CD1c-positive myeloid dendritic cell (primary cell): ENCODE results near the gene TMEM178A.
"Not testable (repeated sequence)": the region's sequence is repeated elsewhere in the genome, so short reads cannot be mapped to it uniquely, and the experiment has no call there.

Source experiments
- DNase-seq: peaks from one replicate; pipeline ENCODE4 v3.0.0-alpha.2; 2016; ENCODE audit errors: extremely low spot score

TMEM178A gene

DNA sequence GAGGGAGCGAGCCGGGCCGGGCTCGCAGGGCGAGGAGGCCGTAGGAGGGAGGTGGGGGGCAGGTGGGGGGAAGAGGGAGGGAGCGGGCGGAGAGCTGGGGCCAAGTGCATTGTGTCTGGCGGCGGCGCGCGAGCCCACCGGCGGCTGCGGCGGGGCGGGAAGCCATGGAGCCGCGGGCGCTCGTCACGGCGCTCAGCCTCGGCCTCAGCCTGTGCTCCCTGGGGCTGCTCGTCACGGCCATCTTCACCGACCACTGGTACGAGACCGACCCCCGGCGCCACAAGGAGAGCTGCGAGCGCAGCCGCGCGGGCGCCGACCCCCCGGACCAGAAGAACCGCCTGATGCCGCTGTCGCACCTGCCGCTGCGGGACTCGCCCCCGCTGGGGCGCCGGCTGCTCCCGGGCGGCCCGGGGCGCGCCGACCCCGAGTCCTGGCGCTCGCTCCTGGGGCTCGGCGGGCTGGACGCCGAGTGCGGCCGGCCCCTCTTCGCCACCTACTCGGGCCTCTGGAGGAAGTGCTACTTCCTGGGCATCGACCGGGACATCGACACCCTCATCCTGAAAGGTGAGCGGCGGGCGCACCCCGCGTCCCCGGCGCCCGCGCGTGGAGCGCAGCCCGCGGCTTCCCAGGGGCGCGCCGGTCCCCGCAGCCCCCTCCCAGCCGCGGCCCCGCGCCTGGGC, at the start of gene TMEM178A:
TSS of gene TMEM178A (plus strand) at position 107 of the 680 bp plus-strand sequence. CDS start at position 165, 58 bp downstream.
- no peak for DNase-seq

DNA sequence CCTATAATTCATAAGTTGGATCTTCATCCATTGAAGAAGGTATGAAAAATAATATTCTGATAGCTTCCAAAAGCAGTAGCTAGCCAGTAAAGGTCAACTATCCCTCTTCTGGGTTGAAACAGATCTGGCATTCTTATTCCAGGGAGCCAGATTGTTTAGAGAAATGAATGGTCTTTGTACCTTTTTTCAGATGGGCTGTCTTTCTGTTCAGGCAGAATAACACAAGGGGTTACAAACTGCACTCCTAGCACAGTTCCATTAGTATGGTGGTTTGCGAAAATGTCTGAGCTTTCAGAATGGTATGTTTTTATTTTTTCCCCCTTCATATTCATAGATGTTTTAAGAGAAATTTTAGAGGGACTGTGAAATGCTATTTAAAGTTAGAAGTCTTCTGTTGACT, 47.5 kb upstream of the TMEM178A start:
- DNase-seq: no peak

DNA sequence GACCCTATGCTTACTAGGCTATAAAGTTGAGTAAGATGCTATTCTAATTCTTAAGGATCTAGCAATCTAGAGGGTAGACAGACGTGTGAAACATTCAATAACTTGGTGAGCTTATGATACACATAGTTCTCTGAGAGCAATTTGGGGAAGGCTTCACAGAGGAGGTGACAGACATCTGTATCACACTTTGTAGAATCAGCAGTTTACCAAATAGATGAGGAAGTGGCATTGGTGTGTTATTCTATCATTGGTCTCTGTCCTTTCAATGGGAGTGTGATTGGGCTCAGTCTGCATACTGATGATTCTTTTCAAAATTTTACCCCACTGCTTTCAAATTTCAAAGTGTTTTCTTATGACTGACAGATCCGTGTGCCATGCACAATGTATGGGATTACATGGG, 47.0 kb upstream of the TMEM178A start:
- peak; percentile 12 for DNase-seq

DNA sequence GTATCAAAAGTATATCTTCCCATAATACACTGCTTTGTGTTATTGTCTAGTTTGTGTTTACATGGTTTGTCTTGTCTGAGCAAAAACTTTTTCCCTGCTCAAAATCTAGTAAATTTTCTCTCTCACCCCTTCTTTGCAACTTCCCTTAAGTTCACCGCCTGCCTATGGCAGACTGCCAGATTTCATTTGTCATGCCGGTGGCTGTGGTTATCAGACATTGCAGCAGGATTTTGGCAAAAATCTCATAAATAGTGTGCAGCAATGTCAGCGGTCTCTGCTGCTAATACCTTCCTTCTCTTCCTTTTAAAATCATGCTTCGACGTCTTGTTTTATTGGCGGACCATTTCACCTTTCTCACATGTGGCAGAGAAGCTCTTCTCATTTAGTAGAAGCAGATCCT, 45.6 kb upstream of the TMEM178A start:
- peak; percentile 76 for DNase-seq

DNA sequence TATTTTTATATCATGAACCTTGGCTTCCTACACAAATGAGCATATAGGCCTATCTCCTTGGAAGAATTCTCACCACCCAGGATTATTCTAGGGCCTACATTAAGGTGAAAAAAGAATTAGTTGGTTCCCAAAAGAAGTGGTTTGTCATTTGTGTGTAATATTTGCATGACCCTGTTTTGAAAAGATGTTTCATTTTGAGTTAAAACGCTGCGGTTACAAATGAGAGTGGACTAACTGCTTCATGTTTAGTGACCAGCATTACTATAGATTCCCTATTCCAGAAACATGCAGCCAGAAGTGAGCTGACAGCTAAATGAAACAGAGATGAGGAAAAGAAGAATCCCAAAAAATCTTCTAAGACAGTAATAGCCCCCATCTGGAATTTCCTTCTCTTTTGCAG, 44.1 kb upstream of the TMEM178A start:
- no peak for DNase-seq

DNA sequence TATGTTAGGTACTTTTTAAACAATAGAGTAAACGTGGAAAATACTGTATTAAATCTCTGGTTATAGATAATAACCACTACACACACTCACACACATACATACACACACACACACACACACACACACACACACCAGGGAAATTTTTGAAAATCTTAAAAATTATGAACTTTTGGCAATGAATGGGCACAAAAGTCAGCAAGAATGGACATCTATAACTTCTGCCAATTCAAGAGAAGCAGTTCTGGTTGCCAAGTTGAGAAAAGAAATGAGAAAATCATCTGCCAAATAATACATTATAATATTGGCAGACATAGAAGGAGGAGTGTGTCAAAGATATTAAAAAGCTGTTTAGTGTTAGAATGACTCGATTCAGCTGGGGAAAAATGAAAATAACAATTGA, 42.9 kb upstream of the TMEM178A start:
- no peak for DNase-seq

DNA sequence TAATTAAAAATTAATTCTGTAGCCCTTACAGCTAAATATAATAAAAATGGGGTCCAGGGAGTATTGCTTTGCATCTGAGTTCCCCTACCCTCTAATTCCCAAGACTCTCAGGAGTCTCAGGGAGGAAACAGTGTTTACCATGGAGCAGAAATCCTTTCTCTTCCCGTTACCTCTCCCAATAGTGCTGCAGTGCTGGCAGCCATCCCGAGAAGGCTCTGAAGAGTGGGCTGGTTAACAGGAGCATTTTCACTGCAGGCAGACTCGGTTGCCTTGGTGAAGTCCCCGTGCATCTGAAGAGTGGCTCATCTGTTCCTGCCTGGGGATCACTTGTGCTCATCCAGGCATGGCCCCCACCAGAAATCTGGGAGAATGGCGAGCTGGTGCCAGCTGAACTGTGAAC, 41.8 kb upstream of the TMEM178A start:
- DNase-seq: no peak

DNA sequence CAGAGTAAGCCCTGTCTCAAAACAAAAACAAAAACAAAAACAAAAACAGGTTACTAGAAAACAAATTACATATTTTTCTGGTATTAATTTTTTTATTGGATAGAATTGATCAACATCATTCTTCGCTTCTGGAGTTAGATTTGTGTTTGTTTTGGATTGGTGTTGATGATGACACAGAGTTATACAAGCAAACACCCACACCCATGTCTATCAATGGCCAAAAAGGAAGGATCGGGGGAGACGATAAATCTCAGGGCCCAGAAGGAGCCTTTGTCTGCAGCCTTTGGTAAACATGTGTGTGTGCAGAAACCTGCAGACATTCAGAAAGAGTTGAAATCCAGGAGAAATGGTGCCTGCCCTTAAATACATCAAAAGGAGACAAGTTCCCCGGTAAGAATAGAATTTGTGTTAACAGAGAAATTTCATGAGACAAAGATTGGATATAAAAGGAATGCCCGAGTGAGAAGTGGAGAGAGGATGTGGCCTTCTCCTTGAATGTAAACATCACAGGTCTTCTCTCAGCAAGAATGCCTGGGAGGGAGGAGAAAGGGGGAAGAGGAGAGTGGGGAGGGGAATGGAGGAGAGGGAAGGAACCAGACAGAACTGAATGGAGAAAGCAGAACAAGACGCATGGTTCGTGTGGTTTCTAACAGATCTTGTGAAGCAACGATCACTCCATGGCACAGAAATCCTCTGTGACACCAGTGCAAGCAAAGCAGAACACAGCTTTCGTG, 40.4 kb upstream of the TMEM178A start:
- DNase-seq: peak; percentile 17

DNA sequence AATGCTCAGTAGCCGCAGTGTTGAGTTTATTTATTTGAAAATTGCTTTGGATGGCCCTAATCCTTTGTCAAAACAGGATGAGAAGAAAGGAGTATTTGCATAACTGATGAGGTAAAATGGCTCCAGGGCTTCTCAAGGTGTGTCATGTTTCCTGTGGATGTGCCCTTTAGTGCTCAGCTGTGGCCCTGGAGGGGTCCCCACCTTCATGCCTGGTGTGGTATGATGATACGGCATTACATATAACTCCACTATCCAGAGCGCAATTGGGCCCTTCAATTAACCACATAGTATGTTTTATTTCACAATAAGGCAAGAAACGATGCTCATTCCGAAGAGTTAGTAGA, 39.8 kb upstream of the TMEM178A start:
- no peak for DNase-seq

DNA sequence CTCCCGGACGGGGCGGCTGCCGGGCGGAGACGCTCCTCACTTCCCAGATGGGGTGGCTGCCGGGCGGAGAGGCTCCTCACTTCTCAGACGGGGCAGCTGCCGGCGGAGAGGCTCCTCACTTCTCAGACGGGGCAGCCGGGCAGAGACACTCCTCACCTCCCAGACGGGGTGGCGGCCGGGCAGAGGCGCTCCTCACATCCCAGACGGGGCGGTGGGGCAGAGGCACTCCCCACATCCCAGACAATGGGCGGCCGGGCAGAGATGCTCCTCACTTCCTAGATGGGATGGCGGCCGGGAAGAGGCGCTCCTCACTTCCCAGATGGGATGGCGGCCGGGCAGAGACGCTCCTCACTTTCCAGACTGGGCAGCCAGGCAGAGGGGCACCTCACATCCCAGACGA, 37.4 kb upstream of the TMEM178A start:
- DNase-seq: not testable (repeated sequence)

DNA sequence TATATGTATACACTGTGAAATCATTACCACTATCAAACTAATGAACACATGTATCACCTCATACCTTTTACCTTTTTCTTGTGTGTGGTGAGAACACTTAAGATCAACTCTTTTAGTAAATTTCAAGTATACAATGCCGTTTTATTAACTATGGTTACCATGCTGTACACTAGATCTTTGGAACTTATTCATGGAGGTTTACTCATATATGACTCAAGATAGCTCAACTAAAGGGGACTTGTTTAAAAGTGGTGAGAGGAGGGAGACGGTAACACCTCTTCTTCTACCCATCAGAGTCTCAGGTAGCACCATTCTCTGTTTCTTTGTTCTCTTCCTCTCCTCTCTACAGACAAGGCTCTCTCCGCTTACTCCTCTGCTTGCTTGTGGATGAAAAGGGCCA, 36.1 kb upstream of the TMEM178A start:
- DNase-seq: no peak

DNA sequence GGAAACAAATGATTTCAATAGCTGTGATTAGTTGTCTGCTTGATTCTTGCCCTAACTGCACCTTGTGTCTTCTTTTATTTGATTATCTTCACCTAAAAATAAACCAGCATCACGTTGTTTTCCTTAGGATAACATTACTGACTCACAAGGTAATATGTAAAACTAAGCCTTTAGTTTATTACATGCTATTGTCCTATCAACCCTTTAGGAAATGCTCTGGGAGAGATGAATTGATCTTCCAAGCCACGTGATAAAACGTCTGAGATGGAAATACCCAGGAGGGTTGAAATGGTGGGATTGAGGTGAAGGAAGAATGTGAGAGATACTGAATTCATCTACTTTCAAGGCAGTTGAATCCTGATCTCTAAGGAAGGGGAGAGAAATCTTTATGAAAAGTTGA, 34.5 kb upstream of the TMEM178A start:
- DNase-seq: no peak

DNA sequence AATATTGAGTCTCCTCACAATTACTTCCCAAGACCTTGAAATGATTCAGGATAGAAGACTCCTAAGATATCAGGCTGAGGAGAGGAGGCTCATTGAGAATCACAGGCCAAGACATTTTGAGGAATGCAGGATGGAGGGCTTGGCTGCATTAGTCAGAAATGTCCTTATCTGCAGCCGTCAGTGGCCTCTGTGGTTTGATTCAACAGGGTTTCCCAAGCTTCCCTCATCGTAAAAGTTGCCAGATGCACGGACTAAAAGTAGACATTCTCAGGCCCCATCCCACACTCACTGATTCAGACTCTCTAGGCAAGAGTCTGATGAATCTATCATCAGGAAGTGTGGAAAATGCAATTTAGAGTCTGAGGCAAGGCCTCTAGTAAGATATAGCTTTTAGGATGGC, 34.0 kb upstream of the TMEM178A start:
- DNase-seq: no peak

DNA sequence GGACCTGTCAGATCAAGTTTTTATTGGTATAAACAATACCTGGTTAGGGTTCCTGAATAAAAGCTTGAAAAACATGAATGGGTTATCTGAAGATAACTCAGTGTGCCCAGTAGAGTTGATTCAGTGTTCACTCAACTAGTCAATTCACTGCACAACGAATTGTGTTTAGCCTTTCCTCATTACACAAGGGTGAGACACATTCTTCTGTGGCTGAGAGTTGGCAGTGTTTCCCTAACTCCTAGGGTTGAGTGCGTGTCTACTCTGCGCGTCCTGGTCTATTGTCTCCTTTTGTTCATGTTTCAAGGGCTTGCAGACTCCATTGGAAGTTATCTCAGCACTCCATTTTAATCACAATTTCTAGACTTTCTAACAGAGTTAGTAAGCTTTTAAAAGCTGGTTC, 32.8 kb upstream of the TMEM178A start:
- no peak for DNase-seq

DNA sequence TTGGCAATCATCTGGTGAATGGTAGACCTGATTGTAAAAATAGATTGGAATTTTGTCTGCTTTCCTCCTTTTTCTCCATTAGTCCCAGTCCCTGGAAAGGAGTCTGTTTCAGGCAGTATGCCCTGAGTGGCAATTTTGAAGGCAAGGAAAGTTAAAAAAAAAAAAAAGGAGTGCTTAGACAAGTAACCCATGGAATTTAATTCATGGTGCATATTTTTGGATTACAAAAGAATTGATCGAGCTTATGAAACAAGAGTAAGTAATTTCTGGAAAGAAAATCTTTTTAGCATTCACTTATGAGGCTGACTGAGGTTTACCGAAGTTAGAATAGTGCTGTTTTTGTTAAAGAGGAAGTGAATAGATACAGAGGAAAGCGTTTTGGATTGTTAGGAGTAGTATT, 29.4 kb upstream of the TMEM178A start:
- no peak for DNase-seq

DNA sequence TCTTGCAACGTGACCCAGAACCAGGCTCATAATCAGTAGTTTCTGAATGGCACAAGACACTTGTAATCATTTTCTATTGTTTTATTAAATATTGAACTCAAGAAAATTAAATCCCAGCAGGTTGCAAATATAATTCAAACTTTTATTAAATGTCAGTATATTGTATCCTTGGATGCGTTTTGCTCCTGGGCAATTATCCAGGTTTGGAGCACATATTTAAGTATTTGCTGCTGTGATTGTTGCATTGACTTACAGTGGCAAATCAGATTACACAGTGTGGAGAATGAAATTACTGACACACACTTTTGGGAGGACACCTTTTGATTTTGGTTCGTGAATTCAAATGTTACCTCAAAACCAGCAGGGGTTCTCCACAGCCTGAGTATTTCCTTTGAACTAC, 27.1 kb upstream of the TMEM178A start:
- DNase-seq: no peak

DNA sequence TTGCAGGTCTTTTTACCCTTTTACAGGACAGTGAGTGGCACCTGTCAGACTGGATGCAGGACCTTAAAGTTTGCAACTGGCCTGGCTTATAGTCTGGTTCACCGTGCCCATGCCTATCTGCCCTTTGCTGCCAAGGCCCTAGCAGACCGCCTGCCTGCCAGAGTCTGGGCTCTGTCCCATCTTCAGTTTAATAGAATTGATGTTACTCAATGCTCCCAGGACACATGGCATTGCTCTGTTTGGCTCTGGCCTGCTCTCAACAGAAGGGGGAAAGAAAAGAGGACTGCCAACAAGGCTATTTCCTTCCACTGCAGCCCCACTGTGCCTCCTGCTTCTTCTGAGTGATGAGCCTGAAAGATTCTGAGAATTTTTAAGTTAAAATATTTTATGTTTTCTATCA, 25.6 kb upstream of the TMEM178A start:
- no peak for DNase-seq

DNA sequence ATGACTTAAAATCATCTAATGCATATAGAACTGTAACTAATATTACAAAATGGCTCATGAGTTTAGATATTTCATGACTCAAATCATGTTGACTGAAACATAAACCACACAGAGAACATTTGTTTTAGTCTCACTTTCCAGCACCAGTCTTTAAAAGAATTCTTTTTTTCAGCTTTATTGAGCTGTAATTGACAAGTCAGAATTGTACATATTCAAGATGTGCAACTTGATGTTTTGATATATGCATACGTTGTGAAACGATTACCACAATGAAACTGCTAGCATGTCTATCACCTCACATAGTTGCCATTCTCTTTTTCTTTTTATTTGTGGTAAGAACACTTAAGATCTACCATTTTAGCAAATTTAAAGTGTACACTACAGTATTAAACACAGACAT, 25.0 kb upstream of the TMEM178A start:
- DNase-seq: no peak

DNA sequence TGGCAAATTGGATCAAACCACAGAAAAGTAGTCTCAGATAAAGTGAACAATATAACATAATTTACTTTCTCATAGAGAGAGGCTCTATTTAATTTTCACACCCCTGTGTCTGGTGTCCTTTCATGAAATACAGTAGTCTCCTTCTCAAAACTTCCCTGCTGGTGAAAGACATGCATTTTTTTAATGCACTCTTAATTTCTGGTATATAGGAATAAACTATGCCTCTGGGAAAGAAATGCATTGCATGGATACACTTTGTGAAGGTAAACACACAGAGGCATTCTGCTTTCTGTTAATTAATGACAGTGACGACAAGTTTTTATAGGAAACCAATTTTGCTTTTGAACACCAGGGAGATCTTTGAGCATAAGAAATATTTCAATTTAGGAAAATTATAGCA, 24.1 kb upstream of the TMEM178A start:
- no peak for DNase-seq

DNA sequence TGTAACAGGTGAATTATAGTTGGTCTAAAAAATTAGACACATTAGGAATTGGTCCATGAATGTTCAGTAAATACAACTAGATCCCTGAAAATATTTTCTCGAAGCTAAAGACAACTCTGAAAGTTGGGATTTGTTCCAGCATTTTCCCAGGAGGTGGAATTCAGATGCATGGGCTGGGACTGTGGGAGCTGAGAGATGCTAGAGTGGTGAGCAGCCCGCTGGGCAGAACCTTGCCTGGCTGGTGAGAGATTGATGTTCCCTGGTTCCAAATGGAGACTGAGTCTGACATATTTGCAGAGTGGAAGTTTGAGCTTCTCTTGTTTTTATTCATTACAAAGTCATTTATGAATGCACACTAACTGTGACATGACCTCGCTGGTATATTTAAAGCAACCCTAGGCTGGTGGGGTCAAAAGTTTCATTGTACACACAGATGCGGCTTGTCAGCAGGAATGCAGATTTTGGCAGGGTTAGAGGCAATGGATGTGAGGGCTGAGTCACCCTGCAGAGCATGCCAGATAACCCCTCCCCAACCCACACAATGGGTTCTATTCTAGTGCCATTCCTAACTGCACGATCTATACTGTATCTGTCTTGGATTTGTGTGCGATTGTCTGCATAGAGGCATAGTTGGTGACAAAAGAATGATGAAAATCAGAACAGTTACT, 23.5 kb upstream of the TMEM178A start:
- no peak for DNase-seq

DNA sequence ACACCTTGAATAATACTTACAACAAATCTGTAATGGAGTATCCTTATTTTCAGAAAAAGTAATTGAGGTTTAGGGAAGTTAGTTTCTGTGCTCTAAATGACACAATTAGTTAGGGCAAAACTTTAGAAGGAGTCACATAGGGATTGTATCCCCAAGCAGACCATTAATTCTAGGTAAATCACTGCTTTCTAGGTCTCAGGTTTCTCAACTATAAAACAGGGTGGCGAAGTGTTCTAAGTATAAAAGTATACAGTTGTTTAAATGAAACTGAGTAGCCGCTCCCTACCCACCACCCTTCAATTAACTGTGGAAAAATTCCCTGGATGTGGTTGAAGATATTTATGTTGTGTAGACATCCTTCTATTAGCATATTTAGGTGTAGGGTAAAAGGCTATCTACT, 19.9 kb upstream of the TMEM178A start:
- DNase-seq: no peak

DNA sequence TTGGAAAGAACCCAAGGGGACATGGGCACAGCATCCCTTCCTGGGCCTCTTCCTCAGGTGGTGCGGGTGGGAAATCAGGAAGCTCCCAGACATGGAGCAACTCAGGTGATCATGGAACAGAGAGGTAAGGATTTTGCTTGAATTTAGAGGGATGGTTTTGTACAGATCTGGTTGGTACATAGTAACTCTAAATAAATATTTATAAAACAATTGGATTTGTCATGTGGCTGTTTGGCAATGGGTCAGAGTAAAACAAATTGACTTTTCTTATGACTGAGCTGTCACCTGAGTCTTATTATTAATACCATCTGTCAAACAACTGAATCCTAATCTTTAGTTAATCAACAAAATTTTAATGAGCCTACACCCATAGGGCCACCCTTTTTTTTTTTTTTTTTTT, 19.4 kb upstream of the TMEM178A start:
- DNase-seq: no peak

DNA sequence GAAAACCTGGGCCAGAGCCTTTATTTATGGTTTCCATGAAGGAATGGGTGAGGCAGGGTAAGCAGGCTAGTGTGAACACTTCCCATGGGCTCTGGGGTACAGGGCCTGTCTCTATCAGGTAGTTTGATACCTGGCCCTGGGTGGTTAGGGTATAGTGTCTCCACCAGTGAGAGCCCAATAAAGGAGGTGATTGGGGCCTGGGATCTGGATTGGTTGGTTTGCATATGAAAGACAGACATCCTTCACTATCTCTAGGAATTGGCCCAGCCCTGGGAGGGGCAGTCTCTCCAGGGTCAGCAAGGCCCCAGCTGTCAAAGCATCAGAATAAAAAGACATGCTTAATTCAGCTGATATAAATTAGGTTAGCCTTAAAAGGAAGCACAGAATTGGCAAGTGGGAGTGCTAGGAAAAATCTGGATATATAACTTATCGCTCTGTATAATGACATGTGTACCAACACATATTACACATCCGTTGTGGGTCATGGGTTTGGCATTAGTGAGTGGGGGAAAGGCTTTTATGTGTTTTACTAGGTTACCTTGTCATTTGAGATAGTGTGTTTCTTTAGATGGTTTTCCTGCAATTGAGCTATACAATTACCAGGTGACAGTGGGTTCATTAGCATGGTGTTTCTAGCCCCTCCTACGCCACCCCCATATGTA, 18.5 kb upstream of the TMEM178A start:
- DNase-seq: no peak
